ENCODE data around the gene TESPA1.
"Not testable (repeated sequence)": the region's sequence is repeated elsewhere in the genome, so short reads cannot be mapped to it uniquely, and the experiment has no call there.

Gene TESPA1

DNA sequence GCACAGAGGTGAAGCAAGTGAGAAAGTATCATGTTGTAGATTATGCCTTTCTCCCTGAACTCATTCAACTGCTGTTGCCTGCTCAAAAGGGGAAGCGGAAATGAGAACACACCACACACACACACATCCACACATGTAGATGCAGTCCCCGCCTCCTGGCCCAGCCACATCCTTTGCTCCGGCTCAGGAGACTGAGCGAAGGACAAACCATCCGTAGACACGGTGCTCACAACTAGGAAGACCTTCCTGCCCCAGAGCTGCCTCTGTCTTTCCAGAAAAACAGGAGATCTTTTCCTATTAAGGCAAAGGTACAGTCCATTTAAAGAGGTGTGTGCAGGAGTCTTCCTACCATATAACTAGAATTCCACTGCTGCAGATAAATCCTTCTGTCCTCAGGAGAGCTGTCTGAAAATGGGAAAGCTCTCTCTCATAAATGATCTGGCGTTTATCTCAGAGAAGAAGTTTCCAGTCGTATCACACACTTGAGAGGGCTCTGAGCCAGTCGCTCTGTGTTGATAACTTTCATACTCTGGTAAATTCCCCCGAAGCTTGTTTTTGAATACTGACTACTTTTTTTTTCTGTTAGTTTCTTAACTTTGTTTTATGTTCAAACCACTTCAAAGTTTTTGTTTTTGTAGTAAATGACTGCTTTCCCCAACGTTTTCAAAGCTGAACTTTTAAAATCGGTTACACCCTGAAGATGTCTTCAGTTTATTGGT is at the start of gene TESPA1:
Gene TESPA1, minus strand, starts transcription at position 105 of the 719 bp plus-strand sequence. CDS start 10,200 bp downstream, outside the sequence.
- DNase-seq (ENCODE audit: low read depth): peak; percentile 70

DNA sequence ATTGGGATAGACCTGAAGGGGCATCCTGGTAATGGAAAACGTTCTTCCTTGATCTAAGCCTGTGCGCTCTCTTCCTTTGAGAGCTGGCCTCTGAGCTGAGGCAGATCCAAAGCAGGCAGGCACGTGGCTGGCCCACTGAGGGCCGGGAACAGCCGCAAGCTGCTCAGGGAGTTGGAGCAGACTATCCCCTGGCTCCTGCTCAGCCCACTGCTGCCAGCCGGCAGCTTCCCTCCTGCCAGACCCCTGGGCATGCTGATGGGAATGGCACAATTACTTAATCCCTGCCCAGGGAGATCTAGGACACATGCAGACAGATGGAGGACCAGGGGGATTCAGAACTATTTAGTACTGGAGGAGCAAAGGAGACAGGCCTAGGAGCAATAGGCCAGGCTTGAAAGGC is 49.7 kb upstream of the TESPA1 start:
- DNase-seq (ENCODE audit: low read depth): no peak

GRCh38 chr12:55025508-55025907 is 40.9 kb upstream of the TESPA1 start:
- no peak for DNase-seq (ENCODE audit: low read depth)

- DNase-seq (ENCODE audit: low read depth): no peak
Observed at GRCh38 chr12:55024575-55024974, 40.0 kb upstream of the TESPA1 start.

- DNase-seq (ENCODE audit: low read depth): no peak
Observed at GRCh38 chr12:55019784-55020183, 35.2 kb upstream of the TESPA1 start, which contains the start of gene NEUROD4. NEUROD4 (plus strand) TSS chr12:55019974; CDS start chr12:55026440, 6,466 bp downstream.

DNA sequence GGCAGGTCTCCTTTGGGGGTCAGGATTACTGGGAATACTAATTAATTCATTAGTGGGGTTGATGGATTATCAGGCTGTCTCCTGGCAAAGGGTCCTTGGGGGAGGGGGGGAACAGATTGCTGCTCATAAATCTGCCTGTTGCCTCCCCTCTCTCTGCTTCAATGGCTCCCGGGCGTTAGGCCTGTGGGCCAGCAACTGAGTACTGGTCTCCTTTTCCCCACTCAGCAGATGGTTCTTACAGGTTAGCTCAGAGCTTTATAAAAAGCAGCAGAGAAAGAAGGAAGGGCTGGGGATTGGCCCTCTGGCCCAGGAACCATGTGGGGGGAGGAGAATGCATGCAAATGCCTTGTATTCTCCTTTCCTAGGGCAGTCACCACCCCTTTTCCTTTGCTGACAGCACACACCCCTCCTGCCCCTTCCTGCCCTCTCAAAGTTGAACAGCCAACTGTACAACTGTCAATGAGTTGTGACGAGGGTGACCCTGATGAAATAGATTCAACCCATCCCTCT is 32.9 kb upstream of the TESPA1 start:
- DNase-seq (ENCODE audit: low read depth): no peak

GRCh38 chr12:55008944-55009585 is 24.5 kb upstream of the TESPA1 start:
- no peak for DNase-seq (ENCODE audit: low read depth)

DNA sequence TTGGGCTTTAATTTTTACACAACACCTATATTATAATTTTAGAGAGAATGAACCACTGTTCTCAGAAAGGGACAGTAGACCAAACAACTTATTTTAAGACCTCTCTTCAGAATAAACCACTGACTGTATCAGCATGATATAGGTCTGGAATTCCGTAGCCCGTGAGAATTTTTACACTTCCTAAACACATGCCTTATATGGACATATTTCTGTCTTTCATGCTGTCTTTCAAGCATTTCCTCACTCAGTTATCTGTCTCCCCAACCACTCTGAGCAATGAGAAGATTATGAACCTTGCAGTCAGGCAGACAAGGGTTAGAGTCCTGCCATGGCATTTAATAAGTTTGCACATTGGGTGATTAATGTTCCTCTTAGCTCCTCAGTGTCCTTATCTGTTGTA is 17.8 kb upstream of the TESPA1 start:
- DNase-seq (ENCODE audit: low read depth): no peak

DNA sequence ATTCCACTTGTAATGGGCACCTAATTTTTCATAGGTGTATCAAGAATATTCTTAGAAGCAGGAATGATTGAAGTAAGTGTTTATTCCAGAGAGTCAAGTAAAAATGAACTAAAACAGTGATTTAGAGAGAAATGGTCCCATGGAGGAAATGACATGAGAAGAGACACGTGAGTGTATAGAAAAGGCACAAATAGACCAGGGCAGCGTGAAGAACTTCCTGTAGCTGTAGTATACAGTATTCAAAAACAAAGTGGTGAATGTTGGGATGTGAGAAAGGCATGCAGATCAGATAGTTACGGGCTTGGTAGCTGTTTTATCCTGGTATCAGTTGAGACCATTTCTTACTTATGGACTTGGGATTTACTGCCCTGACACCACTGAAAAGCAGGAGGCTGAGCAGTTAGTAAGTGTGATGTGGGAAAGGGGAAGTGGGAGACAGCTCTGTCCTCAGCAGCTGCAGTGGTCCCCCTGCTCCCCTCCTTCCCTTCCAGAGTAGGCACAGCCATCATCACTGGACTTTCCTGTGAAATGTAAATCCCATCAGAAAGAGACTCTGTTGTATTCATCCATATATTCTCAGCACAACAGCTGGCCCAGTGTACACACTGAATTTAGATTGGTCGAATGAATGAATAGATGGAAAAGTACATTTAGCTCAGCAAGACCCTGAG is 16.8 kb upstream of the TESPA1 start:
- DNase-seq (ENCODE audit: low read depth): no peak

GRCh38 chr12:54998958-54999510 is 14.5 kb upstream of the TESPA1 start:
- no peak for DNase-seq (ENCODE audit: low read depth)

GRCh38 chr12:54997929-54998522 is 13.5 kb upstream of the TESPA1 start:
- DNase-seq (ENCODE audit: low read depth): no peak

DNA sequence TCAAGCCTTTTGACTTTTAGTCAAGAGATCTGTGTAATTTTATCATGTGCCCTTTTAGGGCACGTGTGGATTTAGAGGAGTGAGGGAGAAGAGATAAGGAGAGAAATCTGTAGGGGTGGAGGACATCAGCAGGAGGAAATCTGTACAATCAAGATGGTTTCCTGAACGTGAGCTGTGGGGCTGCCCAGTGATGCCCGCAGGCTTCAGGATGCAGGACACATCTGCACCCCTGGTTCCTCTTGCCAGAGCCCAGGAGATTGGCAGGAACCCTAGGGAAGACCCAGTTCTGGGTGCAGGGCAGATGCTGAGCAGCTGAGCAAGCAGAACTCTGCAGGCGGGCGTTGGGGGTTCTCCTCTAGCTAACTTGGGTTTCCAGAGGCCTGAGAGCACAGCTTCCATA is 11.6 kb upstream of the TESPA1 start:
- DNase-seq (ENCODE audit: low read depth): no peak

- DNase-seq (ENCODE audit: low read depth): peak; percentile 20
Observed at GRCh38 chr12:54993181-54993835, 8.7 kb upstream of the TESPA1 start.

DNA sequence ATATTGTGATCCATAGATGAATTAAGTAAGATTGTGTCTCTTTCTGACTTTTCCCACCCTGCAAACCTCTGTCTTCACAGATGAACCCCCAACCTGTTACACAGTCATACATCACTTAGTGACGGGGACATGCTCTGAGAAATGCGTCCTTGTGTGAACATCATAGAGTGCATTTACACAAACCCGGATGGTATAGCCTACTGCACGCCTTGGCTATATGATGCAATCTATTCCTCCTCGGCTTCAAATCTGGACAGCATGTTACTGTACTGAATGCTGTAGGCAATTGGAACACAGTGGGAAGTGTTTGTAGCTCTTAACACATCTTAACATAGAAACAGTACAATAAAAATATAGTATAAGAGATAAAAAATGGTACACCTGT is 7.4 kb upstream of the TESPA1 start:
- DNase-seq (ENCODE audit: low read depth): no peak

- peak; percentile 14 for DNase-seq (ENCODE audit: low read depth)
Observed at GRCh38 chr12:54991161-54991990, 6.8 kb upstream of the TESPA1 start.

- no peak for DNase-seq (ENCODE audit: low read depth)
Observed at GRCh38 chr12:54989829-54990228, 5.3 kb upstream of the TESPA1 start.

GRCh38 chr12:54988402-54989054 is 4.0 kb upstream of the TESPA1 start:
- no peak for DNase-seq (ENCODE audit: low read depth)

DNA sequence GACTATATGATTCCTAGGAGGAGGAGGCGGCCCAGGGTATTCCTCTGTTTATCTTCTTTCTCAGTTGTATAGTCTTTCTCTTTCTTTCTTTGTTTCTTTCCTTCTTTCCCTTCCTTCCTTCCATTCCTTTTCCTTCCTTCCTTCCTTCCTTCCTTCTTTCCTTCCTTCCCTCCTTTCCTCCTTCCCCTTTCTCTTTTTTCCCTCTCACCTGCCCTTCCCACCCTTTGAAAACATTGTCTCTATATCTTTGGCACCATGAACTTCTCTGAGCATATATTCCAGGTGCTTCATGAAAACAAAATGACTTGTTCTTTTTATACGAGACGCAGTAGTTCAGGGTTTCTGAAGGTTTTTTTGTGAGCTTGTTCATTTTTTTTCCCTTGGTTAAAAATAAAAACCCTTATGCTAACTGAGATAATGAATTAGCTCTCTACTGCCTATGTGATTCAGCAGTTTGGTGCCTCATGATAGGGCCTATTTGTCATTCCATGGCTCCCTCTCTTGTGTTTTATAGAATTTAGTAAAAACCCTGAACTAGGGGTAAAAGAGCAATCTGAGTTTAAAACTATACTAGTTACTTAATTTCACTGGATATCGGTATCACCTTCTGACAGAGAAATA is 3.2 kb upstream of the TESPA1 start:
- no peak for DNase-seq (ENCODE audit: low read depth)

GRCh38 chr12:54986773-54987172 is 2.2 kb upstream of the TESPA1 start:
- not testable (repeated sequence) for DNase-seq (ENCODE audit: low read depth)

All from stimulated activated CD8-positive, alpha-beta memory T cell treated with anti-CD3 and anti-CD28 coated beads, Interleukin-15, amount 100 ng/mL, for 1 hour (primary cell).